GM19099 (cell line): ENCODE results near the gene TM4SF4.

Experiments used
- POLR2A ChIP-seq: IDR thresholded peaks from 3 replicates; pipeline ENCODE4 v1.6.1; 2011; ENCODE audit warnings: low read depth; ENCODE audit not compliant: insufficient read length; ENCODE audit errors: extremely low read depth

The TM4SF4 gene

GRCh38 chr3:149470381-149470780 is 4.1 kb upstream of the TM4SF4 start:
- TF ChIP-seq POLR2A: no peak

DNA sequence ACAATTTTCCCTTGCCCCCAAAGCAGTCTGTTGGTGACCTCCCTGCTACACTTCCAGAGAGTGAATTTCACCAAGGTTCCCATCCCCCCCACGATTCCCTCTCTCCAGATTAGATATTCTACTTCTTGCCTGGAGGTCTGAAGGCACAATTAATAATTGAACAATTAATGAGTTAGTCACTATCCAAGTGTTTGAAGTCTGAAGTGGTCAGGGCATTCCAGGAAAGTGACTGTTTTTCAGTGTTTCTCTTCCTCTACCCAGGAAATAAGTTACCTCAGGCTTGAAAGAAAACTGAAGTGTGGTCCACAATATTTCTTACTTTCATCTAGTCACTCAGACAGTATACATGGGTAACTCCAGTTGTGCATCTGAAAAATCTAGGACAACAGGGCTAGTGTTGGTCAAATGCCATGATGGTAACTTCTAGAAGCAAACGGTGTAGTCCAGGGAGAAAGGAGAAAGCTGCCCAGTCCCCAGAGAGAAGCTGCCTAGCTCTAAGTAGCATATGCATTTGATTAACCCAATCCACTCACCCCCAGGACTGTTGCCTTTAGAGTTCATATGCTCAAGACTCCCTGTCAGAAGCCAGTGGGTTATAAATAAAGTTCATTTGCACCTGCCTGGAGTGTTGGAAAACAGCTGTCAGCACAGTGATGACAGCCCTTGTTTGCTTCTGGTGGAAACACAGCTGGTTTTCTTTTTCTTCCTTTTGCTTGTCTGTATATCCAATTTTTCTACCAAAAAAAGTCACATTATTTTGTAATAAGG is 2.3 kb upstream of the TM4SF4 start:
- no peak for TF ChIP-seq POLR2A

- TF ChIP-seq POLR2A: no peak
These were observed 894 bp upstream of the TM4SF4 start for GRCh38 chr3:149473357-149474249.

DNA sequence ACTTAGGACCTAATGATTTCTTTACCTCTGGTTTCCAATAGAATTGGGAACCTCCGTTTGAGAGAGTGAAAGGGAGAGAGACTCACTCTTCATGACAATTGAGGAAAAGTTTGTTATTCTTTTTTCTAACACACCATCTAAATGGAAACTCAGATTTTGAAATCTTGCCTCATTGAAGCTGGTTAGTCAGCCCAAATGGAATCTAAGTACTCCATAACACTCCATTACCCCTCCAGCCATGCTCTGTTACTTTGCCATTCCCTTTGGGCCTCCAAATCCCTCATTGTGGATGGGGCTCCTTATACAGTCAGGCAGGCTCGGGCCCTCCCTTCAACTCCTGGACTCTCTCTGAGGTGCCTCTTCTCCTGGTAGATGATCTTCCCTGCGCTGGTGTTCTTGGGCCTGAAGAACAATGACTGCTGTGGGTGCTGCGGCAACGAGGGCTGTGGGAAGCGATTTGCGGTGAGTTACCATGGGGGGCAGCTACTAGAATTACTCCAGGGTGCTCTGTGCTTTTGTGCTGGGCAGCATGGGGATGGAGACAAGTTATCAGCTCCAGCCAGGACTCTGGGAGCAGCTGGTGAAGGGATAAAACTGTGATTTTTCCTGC is 1.1 kb downstream of the TM4SF4 start:
- no peak for TF ChIP-seq POLR2A

DNA sequence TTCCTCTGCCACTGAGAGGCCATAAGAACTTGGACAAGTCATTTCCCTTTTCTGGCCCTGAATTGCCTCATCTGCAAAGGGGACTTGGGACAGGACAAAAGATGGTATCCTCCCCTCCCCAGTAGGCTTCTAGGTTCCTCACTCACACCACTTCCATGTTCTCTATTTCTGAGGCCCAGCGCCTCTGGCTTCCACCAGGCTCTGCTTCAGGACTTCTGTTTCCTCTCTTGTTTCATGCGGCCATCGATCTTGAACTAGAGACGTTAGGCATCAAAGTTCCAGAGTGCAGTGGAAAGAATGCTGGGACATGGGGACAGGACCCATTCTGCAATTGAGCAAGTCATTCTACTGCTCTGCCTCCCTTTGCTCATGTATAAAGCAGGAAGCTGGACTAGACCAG is 1.7 kb downstream of the TM4SF4 start:
- no peak for TF ChIP-seq POLR2A

DNA sequence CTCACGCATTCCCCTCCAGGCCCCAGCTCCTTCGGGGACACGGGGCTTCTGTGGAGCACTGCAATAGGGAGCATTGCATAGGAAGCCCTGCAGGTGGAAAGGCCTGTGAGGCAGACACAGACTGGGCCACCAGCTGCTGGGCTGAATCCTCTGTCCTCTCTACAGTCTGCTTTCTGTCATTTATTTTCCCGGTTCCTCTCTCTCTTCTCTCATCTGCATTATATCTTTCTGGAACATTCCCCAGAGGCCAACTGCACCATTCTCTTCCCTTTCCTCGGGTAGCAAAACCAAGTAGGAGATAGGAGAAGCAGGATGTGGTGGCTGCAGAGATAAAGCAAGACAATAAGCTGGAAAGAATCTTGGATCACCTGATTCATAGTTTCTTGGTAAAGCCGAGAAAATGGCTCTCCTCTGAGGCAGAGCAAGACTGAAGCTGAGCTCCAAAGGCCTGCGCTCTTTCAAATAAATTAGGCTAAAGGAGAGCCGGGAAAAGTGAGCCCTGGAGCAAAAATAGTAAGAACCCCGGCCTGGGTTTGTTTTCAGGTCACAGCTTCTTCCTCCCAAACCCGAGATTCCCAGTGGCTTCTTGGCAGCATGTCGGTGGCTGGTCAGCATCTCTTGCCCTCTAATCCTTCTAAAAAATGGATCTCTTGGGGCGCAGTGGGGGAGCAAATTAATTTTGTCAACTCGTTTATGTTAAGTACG is 5.3 kb downstream of the TM4SF4 start:
- no peak for TF ChIP-seq POLR2A

DNA sequence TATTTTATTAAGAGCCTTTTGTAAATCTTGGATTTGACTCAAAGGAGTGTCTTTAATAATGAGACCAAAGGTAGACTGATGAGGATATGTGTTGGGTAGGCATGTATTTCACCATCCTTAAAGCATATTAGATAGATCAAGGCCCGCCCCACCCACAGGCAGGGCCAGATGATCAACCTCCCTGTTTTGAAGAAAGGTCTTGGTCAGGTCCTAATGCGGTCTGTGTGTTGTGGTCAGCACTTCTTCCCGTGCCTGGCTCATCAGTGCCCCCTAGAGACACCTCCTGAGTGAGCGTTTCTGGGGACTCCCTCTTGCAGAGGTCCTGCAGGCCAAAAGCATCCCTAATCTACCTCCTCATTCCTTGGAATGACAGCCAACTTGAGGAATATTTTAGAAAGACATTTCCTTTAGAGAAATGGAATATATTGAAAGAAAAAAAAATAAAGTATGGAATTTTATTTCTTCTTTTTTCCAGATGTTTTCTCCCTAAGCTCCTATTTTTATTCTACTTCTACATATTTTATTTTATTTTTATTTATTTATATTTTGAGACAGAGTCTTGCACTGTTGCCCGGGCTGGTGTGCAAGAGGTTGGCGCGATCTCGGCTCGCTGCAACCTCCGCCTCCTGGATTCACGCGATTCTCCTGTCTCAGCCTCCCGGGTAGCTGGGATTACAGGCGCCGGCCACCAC is 6.0 kb downstream of the TM4SF4 start:
- TF ChIP-seq POLR2A: no peak

- no peak for TF ChIP-seq POLR2A
These were observed 6.6 kb downstream of the TM4SF4 start for GRCh38 chr3:149481056-149481455.

GRCh38 chr3:149481491-149481890 is 7.0 kb downstream of the TM4SF4 start:
- TF ChIP-seq POLR2A: no peak

DNA sequence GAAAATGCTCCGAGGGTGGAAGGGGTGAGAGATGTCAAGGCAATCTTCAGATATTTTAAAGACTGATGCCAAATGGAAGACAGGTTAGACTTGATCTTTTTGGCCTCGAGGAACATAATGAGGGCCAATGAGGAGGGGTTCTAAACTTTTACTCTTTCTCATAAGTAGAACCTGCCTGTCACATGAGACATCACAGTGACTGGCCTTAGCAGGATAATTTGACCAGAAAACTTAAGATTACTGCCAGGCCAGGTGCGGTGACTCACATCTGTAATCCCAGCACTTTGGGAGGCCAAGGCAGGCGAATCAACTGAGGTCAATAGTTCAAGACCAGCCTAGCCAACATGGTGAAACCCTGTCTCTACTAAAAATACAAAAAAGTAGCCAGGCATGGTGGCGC is 12.2 kb downstream of the TM4SF4 start:
- TF ChIP-seq POLR2A: no peak

DNA sequence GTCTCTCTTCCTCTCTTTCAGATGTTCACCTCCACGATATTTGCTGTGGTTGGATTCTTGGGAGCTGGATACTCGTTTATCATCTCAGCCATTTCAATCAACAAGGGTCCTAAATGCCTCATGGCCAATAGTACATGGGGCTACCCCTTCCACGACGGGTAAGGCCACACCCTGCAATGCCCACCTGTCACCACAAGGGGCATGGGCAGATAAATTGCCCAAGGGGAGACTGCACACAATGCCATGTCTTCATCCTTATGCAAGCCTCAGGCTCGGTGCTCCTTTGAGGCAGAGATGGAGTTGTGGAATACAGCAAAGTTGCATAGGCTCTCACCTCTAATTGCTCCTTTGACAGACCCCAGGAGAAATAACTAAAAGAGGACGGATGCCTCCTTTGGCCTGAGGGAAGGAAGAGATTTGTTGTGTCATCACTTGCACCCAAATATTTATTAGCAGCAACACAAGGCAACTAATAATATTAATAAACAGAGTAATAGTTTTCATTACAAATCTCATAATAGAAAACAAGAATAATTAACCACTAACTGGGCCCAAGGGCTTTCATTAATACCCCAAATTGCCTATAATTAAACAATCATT is 13.2 kb downstream of the TM4SF4 start:
- no peak for TF ChIP-seq POLR2A

- no peak for TF ChIP-seq POLR2A
These were observed 14.7 kb downstream of the TM4SF4 start for GRCh38 chr3:149489060-149489690.

DNA sequence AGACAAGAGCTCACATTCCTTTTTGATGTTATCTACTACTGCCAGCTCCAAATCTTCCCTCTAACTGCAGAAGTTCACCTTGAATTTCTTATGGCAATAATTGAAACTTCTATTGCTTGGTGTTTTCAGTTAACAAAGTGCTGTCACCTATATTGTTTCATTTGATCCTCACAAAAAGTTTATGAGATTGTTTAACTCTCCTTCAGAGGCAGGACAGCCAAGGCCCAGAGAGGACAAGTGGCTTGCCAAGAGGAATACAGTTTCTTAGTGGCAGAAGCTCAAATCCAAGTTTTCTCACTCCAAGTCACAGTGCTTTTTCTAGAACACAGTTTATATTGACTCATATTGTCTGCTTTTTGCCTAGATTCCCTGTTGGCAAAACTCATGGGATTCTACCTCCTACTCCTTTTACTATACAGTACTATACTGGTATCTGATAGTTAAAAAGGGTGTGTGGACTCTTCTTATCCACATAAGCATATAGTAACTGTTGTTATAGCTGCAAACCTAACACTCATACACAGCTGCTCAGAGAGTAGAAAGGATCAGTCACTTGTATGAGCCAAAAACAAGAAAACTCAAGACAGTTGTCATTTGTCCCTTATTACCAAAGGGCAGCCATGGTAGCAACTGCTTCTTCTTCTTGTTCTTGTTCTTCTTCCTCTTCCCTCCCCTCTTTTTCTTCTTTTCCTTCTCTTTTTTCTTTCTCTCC is 15.9 kb downstream of the TM4SF4 start:
- TF ChIP-seq POLR2A: no peak
